ENCODE measurements around the gene NEU2. TPM values are rescaled to one million over a fixed set of nuclear protein-coding genes. Genes with fewer than 3 reads are reported as not detected.

NEU2 gene
- polyA plus RNA-seq, 1 experiment = not detected

GRCh38 chr2:233025706-233026105, 6.8 kb upstream of the NEU2 start:
- H3K27ac ChIP-seq (ENCODE audit: low read depth, low read length) = no peak overlapping the region
- H3K9me3 ChIP-seq (ENCODE audit: control insufficient read depth, insufficient read depth, low read length) = no peaks in the 10 kb centered on the region
- DNase-seq (ENCODE audit: low read depth, low spot score) = no peak
- POLR2A ChIA-PET = no interaction called here
- CTCF ChIA-PET = no interaction called here
- H3K27me3 ChIP-seq (ENCODE audit: control insufficient read depth, insufficient read depth, low read length) = peaks cover 3% of the 10 kb centered on the region
- no peak for TF ChIP-seq CTCF (IDR thresholded peaks at IDR 0.05; ENCODE audit: low read depth, low read length)
- no peak overlapping the region for H3K4me3 ChIP-seq (ENCODE audit: low read depth, low read length)

- Histone ChIP-seq H3K9me3 (ENCODE audit: control insufficient read depth, insufficient read depth, low read length) (no peaks in the 10 kb centered on the region), H3K27me3 (ENCODE audit: control insufficient read depth, insufficient read depth, low read length) (peaks cover 3% of the 10 kb centered on the region), H3K27ac (ENCODE audit: low read depth, low read length) (no peak overlapping the region), H3K4me3 (ENCODE audit: low read depth, low read length) (no peak overlapping the region)
- POLR2A ChIA-PET = no interaction called here
- peak; percentile 4 for DNase-seq (ENCODE audit: low read depth, low spot score)
- no peak for TF ChIP-seq CTCF (IDR thresholded peaks at IDR 0.05; ENCODE audit: low read depth, low read length)
- CTCF ChIA-PET = interaction anchor here (0.7 kb wide), 1 partner anchor 174 kb away, joined by 3 read pairs; no protein-coding TSS in a partner anchor
Observed at GRCh38 chr2:233026198-233026813, 6.2 kb upstream of the NEU2 start.

GRCh38 chr2:233029321-233029720, 3.2 kb upstream of the NEU2 start:
- Histone ChIP-seq H3K27me3 (ENCODE audit: control insufficient read depth, insufficient read depth, low read length) (no peaks in the 10 kb centered on the region), H3K27ac (ENCODE audit: low read depth, low read length) (no peak overlapping the region), H3K9me3 (ENCODE audit: control insufficient read depth, insufficient read depth, low read length) (peaks cover 5% of the 10 kb centered on the region; the same call in 1 of the 2 replicates), H3K4me3 (ENCODE audit: low read depth, low read length) (no peak overlapping the region)
- no peak for DNase-seq (ENCODE audit: low read depth, low spot score)
- ChIA-PET POLR2A (no interaction called here), CTCF (interaction anchor here (0.9 to 2.1 kb wide), 14 partner anchors 9 to 282 kb away, joined by 3 to 24 read pairs (median 4); no protein-coding TSS in a partner anchor)
- no peak for TF ChIP-seq CTCF (IDR thresholded peaks at IDR 0.05; ENCODE audit: low read depth, low read length)

GRCh38 chr2:233031556-233032500, 644 bp upstream of the NEU2 start:
- Histone ChIP-seq H3K27me3 (ENCODE audit: control insufficient read depth, insufficient read depth, low read length) (no peaks in the 10 kb centered on the region), H3K27ac (ENCODE audit: low read depth, low read length) (no peak overlapping the region), H3K9me3 (ENCODE audit: control insufficient read depth, insufficient read depth, low read length) (peaks cover 20% of the 10 kb centered on the region; the same call in 1 of the 2 replicates), H3K4me3 (ENCODE audit: low read depth, low read length) (no peak overlapping the region)
- ChIA-PET POLR2A (no interaction called here), CTCF (interaction anchor here (1.1 to 1.8 kb wide), 3 partner anchors 22 to 178 kb away, joined by 3 to 9 read pairs (median 5); no protein-coding TSS in a partner anchor)
- DNase-seq (ENCODE audit: low read depth, low spot score) = no peak
- no peak for TF ChIP-seq CTCF (IDR thresholded peaks at IDR 0.05; ENCODE audit: low read depth, low read length)
